ENCODE data around the gene KCNQ5. TPM values are rescaled to one million over a fixed set of nuclear protein-coding genes. Genes with fewer than 3 reads are reported as not detected.

Gene KCNQ5
- polyA plus RNA-seq, 3 donors, result not detected

DNA sequence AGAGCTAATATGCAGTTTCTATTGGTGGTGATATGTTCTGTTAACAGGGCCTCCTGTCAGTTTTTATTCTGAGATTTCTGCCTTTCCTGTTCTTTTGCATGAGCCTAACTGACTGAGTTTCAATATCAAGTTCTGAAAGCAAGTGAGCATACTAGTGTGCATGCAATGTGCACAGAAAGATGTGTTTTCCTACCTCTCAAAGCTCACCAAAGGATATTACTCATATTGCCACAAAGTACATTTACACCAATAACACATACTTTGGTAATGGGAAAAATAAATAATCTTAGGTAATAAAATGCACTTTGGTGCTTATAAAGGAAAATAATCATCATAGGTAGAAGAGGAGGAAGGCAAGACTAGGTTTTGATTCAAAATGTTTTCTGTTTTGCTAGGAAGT is 408.4 kb downstream of the KCNQ5 start:
- no peak overlapping the region for H3K9ac ChIP-seq (ENCODE audit: insufficient read depth, low read length, poor library complexity, severe bottlenecking)
- no peaks in the 10 kb centered on the region for H4K20me1 ChIP-seq (ENCODE audit: insufficient read depth, low read length)
- no peak overlapping the region for H3K27ac ChIP-seq (ENCODE audit: low read depth in 1 of 2, low read length in 2 of 2)
- no peak for DNase-seq
- H3K4me1 ChIP-seq (ENCODE audit: control insufficient read depth in 1 of 2, insufficient read depth in 2 of 2, low read length in 2 of 2), result no peaks in the 10 kb centered on the region
- no peaks in the 10 kb centered on the region for H3K9me3 ChIP-seq (replicated peaks in 1 of 2; ENCODE audit: control insufficient read depth in 1 of 2, insufficient read depth in 1 of 2, low read length in 2 of 2)
- Mint-ChIP-seq H3K4me1 (peaks cover 18% of the 10 kb centered on the region), H3K27ac (no peak overlapping the region), H3K27me3 (ENCODE audit: low read depth in 3 of 3) (no peaks in the 10 kb centered on the region), H3K36me3 (no peaks in the 10 kb centered on the region), H3K4me3 (no peak overlapping the region), H3K9me3 (no peaks in the 10 kb centered on the region)
- intact Hi-C loops (cut with micrococcal nuclease), result no loop called here
- no peaks in the 10 kb centered on the region for H3K79me2 ChIP-seq (ENCODE audit: insufficient read depth, low read length)
- H3K4me3 ChIP-seq (replicated peaks in 1 of 3; ENCODE audit: low read depth in 2 of 3, low read length in 3 of 3), result no peak overlapping the region
- H3K27me3 ChIP-seq (ENCODE audit: control insufficient read depth in 2 of 2, insufficient read depth in 2 of 2, low read length in 2 of 2), result no peaks in the 10 kb centered on the region
- no peak for TF ChIP-seq CTCF (IDR thresholded peaks at IDR 0.05)
- H3K4me2 ChIP-seq (replicated peaks; ENCODE audit: extremely low read depth, low read length, poor library complexity, severe bottlenecking), result no peak overlapping the region
- no peaks in the 10 kb centered on the region for H3K36me3 ChIP-seq (replicated peaks in 1 of 2; ENCODE audit: control insufficient read depth in 1 of 2, insufficient read depth in 2 of 2, low read length in 2 of 2)
- H2AFZ ChIP-seq (ENCODE audit: insufficient read depth, low read depth, low read length, poor library complexity, severe bottlenecking), result no peak overlapping the region

DNA sequence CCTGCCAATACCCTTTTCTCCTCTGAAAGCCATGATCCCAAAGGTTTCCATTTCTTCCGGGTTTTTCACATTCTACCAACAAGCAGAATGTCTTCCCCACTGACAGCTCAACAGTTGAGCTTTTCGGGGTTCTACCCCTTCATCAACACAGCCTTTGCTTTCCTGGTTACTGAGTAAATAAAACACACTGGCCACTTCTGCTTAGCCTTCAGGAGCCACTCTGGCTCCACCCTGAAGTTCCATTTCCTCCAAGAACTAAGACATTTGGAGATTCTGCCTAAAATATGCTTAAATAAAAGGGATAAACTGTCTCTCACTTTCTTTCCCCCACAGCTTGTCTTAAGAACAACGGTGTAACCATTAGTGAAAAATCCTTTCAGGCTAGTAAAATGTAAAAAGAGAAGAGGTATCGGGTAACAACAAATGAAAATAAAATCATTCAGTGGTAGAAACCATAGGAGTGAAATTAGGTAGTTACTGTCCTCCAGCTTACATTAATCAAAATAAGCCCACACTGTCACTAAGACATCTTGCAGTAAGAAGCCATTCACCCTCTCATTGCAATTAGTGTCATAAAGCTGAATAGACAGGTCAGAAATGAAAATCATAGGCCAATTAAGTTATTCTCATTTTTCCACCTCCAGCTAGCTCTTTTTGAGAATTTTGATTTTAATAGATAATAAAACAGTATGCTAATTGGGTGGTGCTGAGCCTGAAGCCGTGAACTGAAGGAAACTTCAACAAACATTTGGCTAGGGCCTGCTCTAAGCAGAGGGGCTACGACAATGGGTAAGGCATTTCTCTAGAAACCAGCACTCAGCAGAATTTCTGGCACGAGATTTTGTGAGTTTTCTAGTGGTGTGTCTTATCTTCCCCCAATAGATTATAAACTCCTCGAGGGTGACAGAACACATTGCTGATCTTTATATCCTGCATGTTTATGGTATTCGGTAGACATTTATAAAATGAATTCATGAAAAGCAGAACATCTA is 409.2 kb downstream of the KCNQ5 start:
- H3K4me3 Mint-ChIP-seq, result no peak overlapping the region
- H2AFZ ChIP-seq (ENCODE audit: insufficient read depth, low read depth, low read length, poor library complexity, severe bottlenecking), result no peak overlapping the region

More for the DNA sequence above, 409.2 kb downstream of the KCNQ5 start:
- 93% methylated on average over 3 of the region's 9 CpGs for WGBS (ENCODE audit: insufficient coverage)
- H3K4me1 Mint-ChIP-seq, result peaks cover 18% of the 10 kb centered on the region
- no peaks in the 10 kb centered on the region for H3K27me3 Mint-ChIP-seq (ENCODE audit: low read depth in 3 of 3)
- H3K27me3 ChIP-seq (ENCODE audit: control insufficient read depth in 2 of 2, insufficient read depth in 2 of 2, low read length in 2 of 2), result no peaks in the 10 kb centered on the region
- H3K4me1 ChIP-seq (ENCODE audit: control insufficient read depth in 1 of 2, insufficient read depth in 2 of 2, low read length in 2 of 2), result no peaks in the 10 kb centered on the region
- DNase-seq, result no peak
- H3K9me3 Mint-ChIP-seq, result peaks cover 0 to 3% (median 0%) of the 10 kb centered on the region in 7 donors
- H4K20me1 ChIP-seq (ENCODE audit: insufficient read depth, low read length), result no peaks in the 10 kb centered on the region
- H3K4me3 ChIP-seq (replicated peaks in 1 of 3; ENCODE audit: low read depth in 2 of 3, low read length in 3 of 3), result no peak overlapping the region
- H3K4me2 ChIP-seq (replicated peaks; ENCODE audit: extremely low read depth, low read length, poor library complexity, severe bottlenecking), result no peak overlapping the region
- H3K79me2 ChIP-seq (ENCODE audit: insufficient read depth, low read length), result no peaks in the 10 kb centered on the region
- intact Hi-C loops (cut with micrococcal nuclease), result no loop called here
- H3K27ac ChIP-seq (ENCODE audit: low read depth in 1 of 2, low read length in 2 of 2), result no peak overlapping the region
- no peak overlapping the region for H3K9ac ChIP-seq (ENCODE audit: insufficient read depth, low read length, poor library complexity, severe bottlenecking)
- no peaks in the 10 kb centered on the region for H3K9me3 ChIP-seq (replicated peaks in 1 of 2; ENCODE audit: control insufficient read depth in 1 of 2, insufficient read depth in 1 of 2, low read length in 2 of 2)
- no peaks in the 10 kb centered on the region for H3K36me3 ChIP-seq (replicated peaks in 1 of 2; ENCODE audit: control insufficient read depth in 1 of 2, insufficient read depth in 2 of 2, low read length in 2 of 2)
- H3K36me3 Mint-ChIP-seq, result no peaks in the 10 kb centered on the region
- no peak overlapping the region for H3K27ac Mint-ChIP-seq
- TF ChIP-seq CTCF (IDR thresholded peaks at IDR 0.05), result no peak

Data from CD14-positive monocyte (primary cell).